Measurements from ENCODE around the gene STX16. TPM values are rescaled to one million over a fixed set of nuclear protein-coding genes. Genes with fewer than 3 reads are reported as not detected.
A peak's percentile ranks its signal among the peaks of the same experiment; 100 is the strongest.

Gene STX16
- total RNA-seq, 2 donors from 2014 or later = 91.6 to 114 TPM

GRCh38 chr20:58699623-58700107 lies 48.6 kb downstream of the STX16 start:
- peak overlapping the region; percentile 74 for H3K27ac Mint-ChIP-seq
- peaks cover 50% of the 10 kb centered on the region for H3K36me3 ChIP-seq (ENCODE audit: control insufficient read depth, insufficient read depth, low read length)
- H3K27ac ChIP-seq (ENCODE audit: low read depth, low read length) = no peak overlapping the region
- H3K9me3 Mint-ChIP-seq = peaks cover 12% of the 10 kb centered on the region
- no peak overlapping the region for H3K9ac ChIP-seq (ENCODE audit: extremely low read depth, low read length, poor library complexity, severe bottlenecking)
- DNase-seq = no peak
- H3K4me1 Mint-ChIP-seq = peaks cover 6% of the 10 kb centered on the region
- 94 to 95% methylated on average over 6 to 9 of the region's 9 CpGs for WGBS, 2 experiments (ENCODE audit: insufficient coverage in 1 of 2, insufficient read length in 1 of 2)
- no peak overlapping the region for H3K4me3 ChIP-seq (ENCODE audit: low read length)
- TF ChIP-seq CTCF (conservative IDR thresholded peaks at IDR 0.05) = no peak
- no peaks in the 10 kb centered on the region for H3K4me1 ChIP-seq (ENCODE audit: control insufficient read depth, insufficient read depth, low read length)
- H3K27me3 ChIP-seq (ENCODE audit: control insufficient read depth, insufficient read depth, low read length, poor library complexity, severe bottlenecking) = no peaks in the 10 kb centered on the region
- H3K9me3 ChIP-seq (ENCODE audit: control insufficient read depth, low read length) = peaks cover 4% of the 10 kb centered on the region
- H3K36me3 Mint-ChIP-seq (ENCODE audit: low read depth) = peaks cover 47% of the 10 kb centered on the region
- H3K4me3 Mint-ChIP-seq = no peak overlapping the region
- no peaks in the 10 kb centered on the region for H3K27me3 Mint-ChIP-seq (ENCODE audit: insufficient read depth)

GRCh38 chr20:58700121-58700821 lies 49.2 kb downstream of the STX16 start:
- Histone ChIP-seq H3K27ac (ENCODE audit: low read depth, low read length) (no peak overlapping the region), H3K4me3 (ENCODE audit: low read length) (no peak overlapping the region), H3K9me3 (ENCODE audit: control insufficient read depth, low read length) (peaks cover 4% of the 10 kb centered on the region), H3K36me3 (ENCODE audit: control insufficient read depth, insufficient read depth, low read length) (peaks cover 56% of the 10 kb centered on the region), H3K9ac (ENCODE audit: extremely low read depth, low read length, poor library complexity, severe bottlenecking) (no peak overlapping the region), H3K27me3 (ENCODE audit: control insufficient read depth, insufficient read depth, low read length, poor library complexity, severe bottlenecking) (no peaks in the 10 kb centered on the region), H3K4me1 (ENCODE audit: control insufficient read depth, insufficient read depth, low read length) (no peaks in the 10 kb centered on the region)
- TF ChIP-seq CTCF (conservative IDR thresholded peaks at IDR 0.05) = no peak
- Mint-ChIP-seq H3K4me1 (peaks cover 6% of the 10 kb centered on the region), H3K27ac (peak overlapping the region; percentile 74), H3K4me3 (no peak overlapping the region), H3K36me3 (ENCODE audit: low read depth) (peaks cover 53% of the 10 kb centered on the region), H3K27me3 (ENCODE audit: insufficient read depth) (no peaks in the 10 kb centered on the region), H3K9me3 (peaks cover 14% of the 10 kb centered on the region)
- WGBS, 2 experiments (ENCODE audit: insufficient coverage in 1 of 2, insufficient read length in 1 of 2) = 89 to 90% methylated on average over 9 to 11 of the region's 11 CpGs
- DNase-seq = peak; percentile 35

- Mint-ChIP-seq H3K27me3 (ENCODE audit: insufficient read depth) (no peaks in the 10 kb centered on the region), H3K27ac (no peak overlapping the region), H3K4me3 (no peak overlapping the region), H3K36me3 (ENCODE audit: low read depth) (peaks cover 58% of the 10 kb centered on the region), H3K4me1 (peaks cover 6% of the 10 kb centered on the region), H3K9me3 (peaks cover 14% of the 10 kb centered on the region)
- H3K36me3 ChIP-seq (ENCODE audit: control insufficient read depth, insufficient read depth, low read length) = peaks cover 61% of the 10 kb centered on the region
- 90 to 100% methylated on average over 3 to 11 of the region's 11 CpGs for WGBS, 2 experiments (ENCODE audit: insufficient coverage in 1 of 2, insufficient read length in 1 of 2)
- no peaks in the 10 kb centered on the region for H3K27me3 ChIP-seq (ENCODE audit: control insufficient read depth, insufficient read depth, low read length, poor library complexity, severe bottlenecking)
- TF ChIP-seq CTCF (conservative IDR thresholded peaks at IDR 0.05) = no peak
- H3K4me3 ChIP-seq (ENCODE audit: low read length) = no peak overlapping the region
- peaks cover 4% of the 10 kb centered on the region for H3K9me3 ChIP-seq (ENCODE audit: control insufficient read depth, low read length)
- H3K27ac ChIP-seq (ENCODE audit: low read depth, low read length) = no peak overlapping the region
- no peak overlapping the region for H3K9ac ChIP-seq (ENCODE audit: extremely low read depth, low read length, poor library complexity, severe bottlenecking)
- no peaks in the 10 kb centered on the region for H3K4me1 ChIP-seq (ENCODE audit: control insufficient read depth, insufficient read depth, low read length)
- peak; percentile 35 for DNase-seq
Measured at GRCh38 chr20:58700823-58701222, 49.7 kb downstream of the STX16 start.
